ENCODE results near the gene SGTB.
A peak's percentile ranks its signal among the peaks of the same experiment; 100 is the strongest.

The SGTB gene, protein sequence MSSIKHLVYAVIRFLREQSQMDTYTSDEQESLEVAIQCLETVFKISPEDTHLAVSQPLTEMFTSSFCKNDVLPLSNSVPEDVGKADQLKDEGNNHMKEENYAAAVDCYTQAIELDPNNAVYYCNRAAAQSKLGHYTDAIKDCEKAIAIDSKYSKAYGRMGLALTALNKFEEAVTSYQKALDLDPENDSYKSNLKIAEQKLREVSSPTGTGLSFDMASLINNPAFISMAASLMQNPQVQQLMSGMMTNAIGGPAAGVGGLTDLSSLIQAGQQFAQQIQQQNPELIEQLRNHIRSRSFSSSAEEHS

DNA sequence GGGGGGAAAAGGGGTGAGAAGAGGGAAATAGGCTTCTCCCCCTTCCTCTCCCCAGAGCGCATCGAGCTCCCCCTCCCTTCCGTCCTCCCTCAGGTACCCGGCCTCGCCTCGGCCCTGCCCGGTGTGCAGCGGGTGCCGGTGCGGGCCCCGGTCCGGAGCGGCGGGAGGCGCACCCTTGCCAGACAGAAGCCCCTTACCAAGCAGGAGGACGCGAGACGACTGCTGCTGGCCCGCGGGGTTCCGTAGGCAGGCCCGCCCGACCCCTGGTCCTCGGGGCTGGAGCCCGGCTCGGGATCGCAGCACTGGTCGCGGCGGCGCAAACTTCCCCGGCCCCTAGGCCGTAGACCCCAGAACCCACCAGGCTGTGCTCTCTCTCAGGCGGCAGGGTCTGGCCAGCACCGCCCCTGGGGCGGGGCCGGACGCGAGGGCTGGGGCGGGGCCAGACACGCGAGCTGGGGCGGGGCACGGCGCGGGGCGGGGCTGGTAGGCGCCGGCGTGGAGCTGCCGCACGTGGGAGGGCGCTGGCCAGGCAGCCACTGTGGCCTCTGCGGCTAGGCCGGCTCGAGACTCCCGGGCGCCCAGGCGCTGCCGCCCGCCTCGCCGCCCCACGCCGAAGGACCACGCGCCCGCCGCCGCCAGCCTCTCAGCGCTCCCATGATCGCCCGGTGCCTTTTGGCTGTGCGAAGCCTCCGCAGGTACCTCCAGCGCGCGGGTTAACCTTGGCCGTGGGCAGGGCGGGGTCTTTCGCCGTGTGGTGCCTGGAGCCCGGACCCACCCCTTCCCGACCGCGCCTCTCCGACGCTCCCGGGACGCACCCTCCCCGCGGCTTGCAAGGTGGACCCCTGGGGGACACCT lies at the start of gene SGTB, which contains the start of gene NLN:
SGTB (minus strand) TSS at position 390 of the 855 bp plus-strand sequence. CDS start 1,302 bp downstream, outside the sequence.
NLN (plus strand) TSS at position 486 of the 855 bp plus-strand sequence; CDS start at position 655, 169 bp downstream.
- peak; percentile 76 for DNase-seq (ENCODE audit: low read depth)

DNA sequence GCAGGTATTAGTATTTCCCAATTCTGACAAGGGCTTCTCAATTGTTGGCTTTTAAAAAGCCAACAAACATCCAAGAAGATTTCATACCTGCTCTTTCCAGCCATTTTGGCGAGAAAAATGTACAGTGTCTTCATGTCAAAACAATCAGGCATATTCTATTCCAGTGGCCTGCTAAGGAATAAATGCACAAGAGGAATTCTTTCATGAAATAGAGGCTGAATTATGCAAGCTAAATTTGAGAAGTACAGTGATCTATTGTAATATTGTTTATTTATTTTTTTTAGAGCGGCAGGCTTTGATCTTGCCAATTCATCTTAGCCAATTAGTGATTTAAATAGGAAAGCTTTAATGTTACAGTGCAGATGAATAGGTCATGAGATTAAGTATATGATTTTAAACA lies 49.4 kb upstream of the SGTB start:
- no peak for DNase-seq (ENCODE audit: low read depth)

DNA sequence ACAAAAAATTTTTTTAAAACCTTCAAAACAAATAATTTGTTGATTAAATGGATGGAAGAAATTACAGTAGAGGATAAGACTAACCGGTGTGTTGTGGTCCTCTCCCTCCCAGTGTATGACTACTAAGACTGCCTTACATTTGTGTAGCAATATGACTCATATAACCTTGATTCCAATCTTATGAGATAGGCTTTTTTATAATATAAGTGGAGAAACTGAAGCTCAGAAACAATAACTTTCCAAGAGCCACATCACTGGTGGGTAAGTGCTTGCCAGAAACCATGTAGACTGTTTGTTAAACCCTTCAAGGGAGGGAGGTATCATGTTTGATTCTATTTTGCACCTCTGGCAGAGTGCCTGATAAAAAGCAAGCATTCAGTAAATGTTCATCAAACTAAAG lies 47.6 kb upstream of the SGTB start:
- DNase-seq (ENCODE audit: low read depth): peak; percentile 92

DNA sequence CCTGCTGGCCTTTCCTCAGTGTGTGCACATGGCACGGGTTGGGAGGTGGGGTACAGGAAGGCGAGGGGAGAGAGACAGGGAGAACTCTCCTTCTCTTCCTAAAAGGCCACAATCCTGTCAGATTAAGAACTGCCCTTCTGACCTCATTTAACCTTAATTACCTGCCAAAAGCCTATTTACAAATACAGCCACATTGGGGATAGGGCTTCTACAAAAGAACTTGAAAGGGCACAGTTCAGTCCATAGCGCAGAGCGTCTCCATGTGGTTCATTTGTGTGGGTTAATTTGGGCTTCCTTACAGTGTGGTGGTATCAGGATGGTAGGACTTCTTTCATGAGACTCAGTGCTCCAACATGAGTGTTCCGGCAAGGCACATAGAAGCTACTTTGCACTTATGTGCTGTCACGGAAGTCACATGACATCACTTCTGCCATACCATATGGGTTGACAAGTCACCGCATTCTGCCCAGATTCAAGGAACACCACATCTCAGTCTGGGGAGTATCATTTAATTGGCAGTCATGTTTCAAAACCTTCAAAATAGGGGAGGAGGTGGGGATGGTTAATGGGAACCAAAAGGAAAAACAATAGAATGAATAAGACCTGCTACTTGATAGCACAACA lies 46.9 kb upstream of the SGTB start:
- no peak for DNase-seq (ENCODE audit: low read depth)

DNA sequence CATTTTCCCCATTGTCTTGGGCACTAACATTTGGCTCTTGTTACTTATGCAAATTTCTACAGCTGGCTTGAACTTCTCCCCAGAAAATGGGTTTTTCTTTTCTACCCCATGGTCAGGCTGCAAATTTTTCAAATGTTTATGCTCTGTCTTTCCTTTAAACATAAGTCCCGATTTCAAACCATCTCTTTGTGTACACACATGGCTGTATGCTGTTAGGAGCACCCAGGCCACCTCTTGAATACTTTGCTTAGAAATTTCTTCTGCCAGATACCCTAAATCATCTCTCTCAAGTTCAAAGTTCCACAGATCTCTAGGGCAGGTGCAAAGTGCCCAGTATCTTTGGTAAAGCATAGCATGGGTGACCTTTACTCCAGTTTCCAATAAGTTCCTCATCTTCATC lies 45.7 kb upstream of the SGTB start:
- no peak for DNase-seq (ENCODE audit: low read depth)

DNA sequence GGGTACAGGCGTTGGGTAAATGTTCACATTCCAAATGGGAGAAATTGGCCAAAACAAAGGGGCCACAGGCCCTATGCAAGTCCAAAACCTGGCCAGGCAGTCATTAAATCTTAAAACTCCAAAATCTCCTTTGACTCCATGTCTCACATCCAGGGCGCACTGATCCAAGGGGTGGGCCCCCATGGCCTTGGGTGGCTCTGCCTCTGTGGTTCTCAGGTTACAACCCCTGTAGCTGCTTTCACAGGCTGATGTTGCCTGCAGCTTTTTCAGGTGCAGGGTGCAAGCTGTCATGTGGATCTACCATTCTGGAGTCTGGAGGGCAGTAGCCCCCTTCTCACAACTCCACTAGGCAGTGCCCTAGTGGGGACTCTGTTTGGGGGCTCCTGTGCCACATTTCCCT lies 44.9 kb upstream of the SGTB start:
- no peak for DNase-seq (ENCODE audit: low read depth)

DNA sequence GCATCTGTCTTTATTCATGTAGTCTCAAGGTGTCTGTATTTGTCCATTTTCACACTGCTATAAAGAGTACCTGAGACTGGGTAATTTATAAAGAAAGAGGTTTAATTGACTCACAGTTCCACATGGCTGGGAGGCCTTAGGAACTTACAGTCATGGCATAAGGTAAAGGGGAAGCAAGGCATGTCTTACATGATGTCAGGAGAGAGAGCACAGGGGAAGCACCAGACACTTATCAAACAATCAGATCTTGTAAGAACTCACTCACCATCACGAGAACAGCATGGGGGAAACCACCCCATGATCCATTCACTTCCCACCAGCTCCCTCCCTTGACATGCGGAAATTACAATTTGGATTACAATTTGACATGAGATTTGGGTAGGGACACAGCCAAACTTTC lies 44.3 kb upstream of the SGTB start:
- DNase-seq (ENCODE audit: low read depth): no peak

DNA sequence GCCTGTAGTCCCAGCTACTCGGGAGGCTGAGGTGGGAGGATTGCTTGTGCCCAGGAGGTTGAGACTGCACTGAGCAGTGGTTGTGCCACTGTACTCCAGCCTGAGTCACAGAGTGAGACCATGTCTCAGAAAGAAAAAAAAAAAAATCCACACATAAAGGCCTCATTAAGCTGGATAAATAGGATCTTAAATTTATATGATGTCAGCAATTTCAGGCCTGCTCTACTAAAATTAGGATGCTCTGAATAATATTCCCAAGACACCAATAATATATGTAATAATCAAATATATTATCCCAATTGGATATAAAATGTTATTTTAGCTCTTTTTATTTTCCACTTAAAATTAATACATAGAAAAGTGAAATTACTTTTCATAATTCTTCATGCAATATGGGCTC lies 43.7 kb upstream of the SGTB start:
- DNase-seq (ENCODE audit: low read depth): no peak

DNA sequence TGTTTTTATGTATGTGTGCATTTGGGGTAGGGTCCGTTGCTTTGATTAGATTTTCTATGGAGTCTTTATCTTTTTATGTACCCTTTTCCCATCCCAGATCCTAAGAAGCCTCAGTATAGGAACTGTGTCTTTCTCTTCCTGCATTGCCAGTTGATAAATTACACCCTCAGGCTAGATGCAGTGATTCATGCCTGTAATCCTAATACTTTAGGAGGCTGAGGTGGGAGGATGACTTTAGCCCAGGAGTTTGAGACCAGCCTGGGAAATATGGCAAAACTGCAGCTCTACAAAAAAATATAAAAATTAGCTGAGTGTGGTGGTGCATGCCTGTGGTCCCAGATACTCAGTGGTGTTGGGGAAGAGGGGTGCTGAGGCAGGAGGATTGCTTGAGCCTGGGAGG lies 40.3 kb upstream of the SGTB start:
- no peak for DNase-seq (ENCODE audit: low read depth)

DNA sequence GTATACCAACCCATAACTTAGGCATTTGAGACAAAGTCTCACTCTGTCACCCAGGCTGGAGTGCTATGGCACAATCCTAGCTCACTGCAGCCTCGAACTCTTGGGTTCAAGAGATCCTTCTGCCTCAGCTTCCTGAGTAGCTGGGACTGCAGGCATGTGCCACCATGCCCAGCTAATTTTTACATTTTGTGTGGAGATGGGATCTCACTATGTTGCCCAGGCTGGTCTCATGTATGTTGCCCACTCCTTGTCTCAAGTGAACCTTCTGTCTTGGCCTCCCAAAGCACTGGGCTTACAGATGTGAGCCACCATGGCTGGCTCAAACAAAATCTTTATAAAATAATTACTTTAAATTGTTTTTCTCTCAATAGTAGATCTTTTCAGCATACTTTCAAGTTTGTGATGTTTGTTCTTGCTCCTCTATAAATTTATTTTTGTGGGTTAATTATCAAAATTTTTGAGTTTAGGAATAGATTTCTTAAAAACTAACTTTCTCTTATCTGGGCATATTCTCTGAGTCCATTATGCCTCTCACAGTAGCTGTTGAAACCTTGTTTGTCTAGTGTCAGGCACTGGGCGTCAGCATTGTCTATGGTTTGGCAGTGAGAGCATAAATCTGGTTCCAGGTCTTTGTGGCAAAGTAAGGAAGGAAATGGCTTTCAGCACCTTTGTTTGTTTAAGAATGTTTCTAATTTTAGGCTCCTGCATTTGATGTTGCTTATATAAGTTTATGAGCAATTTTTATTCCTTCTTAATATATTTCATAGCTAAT lies 38.8 kb upstream of the SGTB start:
- peak; percentile 59 for DNase-seq (ENCODE audit: low read depth)

DNA sequence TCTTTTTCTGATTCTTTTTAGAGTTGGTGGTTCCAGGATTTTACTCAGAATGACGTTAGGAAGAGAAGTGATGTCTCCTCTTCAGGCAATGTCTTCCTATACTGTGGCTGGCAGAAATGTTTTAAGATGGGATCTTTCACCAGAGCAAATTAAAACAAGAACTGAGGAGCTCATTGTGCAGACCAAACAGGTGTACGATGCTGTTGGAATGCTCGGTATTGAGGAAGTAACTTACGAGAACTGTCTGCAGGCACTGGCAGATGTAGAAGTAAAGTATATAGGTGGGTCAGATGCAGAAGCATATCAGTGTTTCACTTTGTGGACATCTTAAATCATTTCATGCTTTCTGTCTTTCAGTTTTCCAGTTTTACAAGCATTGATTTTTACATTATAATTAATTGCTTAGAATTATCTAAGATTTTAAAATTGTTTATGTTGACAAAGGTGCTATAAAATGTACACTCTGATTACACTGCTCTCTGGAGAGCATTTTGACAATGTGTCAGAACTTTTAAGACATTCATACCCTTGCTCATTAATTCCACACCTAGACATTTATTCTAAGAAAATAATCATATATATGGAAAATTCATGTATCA lies 36.7 kb upstream of the SGTB start:
- no peak for DNase-seq (ENCODE audit: low read depth)

DNA sequence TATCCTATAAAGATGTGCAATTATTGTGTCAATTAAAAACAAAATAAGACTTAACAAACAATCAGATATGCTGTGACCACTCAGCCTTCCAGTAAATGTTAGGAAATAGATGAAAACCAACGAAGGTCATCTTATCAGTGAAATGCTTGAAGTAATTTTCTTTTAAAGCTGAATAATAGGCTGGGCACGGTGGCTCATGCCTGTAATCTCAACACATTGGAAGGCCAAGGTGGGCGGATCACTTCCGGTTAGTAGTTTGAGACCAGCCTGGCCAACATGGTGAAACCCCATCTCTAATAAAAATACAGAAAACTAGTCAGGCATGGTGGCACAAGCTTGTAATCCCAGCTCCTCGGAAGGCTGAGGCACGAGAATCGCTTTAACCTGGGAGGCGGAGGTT lies 31.3 kb upstream of the SGTB start:
- no peak for DNase-seq (ENCODE audit: low read depth)

DNA sequence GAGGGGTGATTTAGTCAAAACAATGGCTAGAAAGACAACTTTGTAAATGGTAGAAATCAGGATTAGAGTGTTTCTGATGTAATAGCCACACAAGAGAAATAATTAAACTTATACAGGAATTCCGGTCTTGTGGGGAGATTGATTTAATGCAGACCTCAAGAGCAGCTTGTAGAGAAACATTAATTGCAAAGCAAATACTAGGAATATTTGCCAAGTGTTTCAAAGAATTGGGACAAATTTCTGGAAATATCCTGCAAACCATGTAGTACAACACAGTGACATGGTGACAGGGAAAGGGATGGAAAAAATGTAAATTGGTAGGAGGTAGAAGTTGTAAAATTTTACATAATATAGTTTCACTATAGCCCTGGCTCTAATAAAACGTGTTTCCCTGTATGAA lies 29.0 kb upstream of the SGTB start:
- no peak for DNase-seq (ENCODE audit: low read depth)

DNA sequence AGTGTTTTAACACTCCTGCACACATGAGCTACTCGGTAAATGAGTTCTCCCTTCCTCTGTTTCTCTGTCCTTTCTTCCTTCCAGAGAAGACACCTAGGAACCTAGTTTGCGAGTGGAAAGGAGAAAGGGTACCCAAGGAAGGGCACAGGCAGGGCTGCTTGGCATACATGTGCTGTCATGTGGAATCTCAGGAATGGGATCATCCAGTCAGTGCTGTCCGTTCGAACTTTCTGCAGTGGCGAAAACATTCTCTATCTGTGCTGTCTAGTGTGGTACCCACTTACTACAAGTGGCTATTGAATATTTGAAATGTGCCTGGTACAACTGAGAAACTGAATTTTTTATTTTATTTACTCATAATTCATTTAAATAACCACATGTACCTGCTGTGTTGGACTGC lies 28.0 kb upstream of the SGTB start:
- DNase-seq (ENCODE audit: low read depth): no peak

DNA sequence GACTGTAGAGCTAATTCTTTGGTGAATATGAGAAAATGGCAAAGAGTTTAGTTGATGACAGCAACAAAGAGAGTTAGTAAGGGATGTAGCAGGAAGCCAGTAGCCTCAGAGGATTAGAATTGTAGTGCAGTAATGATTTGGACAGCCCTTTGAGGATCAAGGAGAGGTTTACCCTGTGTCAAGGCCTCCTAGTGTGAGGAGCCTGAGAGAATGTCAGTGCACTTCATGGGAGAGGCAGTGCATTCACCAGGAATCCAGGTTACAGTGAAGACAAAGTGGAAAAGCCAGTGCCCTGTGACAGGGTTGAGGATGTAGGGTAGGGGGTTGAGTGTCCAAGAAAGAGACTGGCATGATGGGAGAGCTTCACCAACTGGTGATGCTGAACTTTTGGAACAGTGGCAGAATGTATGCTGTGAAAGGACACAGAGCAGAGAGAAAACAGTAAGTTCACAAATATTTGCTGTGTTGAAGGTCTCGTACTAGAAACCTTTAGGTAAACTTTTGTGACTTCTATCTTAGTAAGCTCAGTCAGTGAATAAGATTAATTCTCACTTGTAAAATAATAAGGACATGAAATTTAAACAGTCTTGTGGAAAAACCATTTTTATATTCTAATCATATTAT lies 27.4 kb upstream of the SGTB start:
- no peak for DNase-seq (ENCODE audit: low read depth)

DNA sequence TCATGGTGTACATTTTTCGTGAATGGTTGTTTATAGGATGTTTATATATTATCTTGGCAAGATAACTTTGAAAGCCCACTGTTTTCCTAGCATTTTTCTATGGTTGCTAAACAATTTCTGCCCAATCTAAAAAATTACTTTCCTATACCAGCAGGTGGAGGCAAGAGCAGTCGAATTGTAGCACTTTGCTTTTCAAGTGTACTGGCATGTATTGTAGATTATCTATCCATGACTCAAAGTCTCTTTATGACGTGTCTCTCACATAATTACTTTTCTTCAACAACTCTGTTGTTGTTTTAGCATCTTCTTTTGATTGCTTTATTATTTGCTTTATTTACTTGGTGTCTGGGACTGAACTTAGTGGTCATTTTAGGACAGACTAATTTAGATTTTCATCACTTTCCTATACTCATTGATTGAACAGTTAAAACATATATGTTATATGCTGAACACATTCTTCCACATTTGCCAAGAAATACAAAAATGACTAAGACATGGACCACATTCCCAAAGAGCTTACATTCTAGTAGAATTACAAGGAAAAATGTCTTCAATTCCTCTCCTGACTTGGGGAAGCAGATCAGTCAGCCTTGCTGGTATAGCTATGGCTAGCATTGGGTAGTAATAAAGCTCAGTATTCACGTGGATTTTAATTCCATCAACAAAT lies 20.8 kb upstream of the SGTB start:
- peak; percentile 84 for DNase-seq (ENCODE audit: low read depth)

DNA sequence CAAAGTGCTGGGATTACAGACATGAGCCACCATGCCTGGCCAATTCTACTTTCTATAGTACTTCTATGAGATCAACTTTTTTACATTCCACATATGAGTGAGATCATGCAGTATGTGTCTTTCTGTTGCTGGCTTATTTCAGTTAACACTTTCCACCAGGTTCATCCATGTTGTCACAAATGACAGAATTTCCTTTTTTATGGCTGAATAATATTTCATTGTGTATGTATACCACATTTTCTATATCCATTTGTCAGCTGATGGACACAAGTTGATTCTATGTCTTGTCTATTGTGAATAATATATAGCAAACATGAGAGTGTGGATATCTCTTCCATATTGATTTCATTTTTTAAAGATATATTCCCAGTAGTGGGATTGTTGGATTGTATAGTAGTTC lies 17.3 kb upstream of the SGTB start:
- no peak for DNase-seq (ENCODE audit: low read depth)

DNA sequence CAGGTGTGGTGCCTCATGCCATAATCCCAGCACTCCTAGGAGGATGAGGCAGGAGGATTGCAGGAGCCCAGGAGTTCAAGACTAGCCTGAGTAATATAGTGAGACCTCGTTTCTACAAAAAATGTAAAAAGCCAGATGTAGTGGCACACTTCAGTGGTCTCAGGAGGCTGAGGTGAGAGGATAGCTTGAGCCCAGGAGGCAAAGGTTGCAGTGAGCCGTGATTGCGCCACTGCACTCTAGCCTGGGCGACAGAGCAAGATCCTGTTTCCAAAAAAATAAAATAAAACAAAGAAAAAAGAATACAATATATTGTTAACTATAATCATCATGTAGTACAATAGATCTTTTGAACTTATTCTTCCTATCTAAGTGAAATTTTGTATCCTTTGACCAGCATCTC lies 16.4 kb upstream of the SGTB start:
- no peak for DNase-seq (ENCODE audit: low read depth)

DNA sequence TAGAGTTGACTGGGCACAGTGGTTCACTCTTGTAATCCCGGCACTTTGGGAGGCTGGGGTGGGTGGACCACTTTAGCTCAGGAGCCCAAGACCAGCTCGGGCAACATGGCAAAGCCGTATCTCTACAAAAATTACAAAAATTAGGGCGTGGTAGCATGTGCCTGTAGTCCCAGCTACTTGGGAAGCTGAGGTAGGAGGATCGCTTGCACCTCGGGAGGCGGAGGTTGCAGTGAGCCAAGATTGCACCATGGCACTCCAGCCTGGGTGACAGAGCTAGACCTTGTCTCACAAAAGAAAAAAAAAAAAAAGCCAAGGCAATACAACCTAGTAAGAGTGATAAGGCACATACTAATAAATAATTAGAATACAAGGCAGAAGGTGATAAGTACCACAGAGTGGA lies 15.9 kb upstream of the SGTB start:
- no peak for DNase-seq (ENCODE audit: low read depth)

DNA sequence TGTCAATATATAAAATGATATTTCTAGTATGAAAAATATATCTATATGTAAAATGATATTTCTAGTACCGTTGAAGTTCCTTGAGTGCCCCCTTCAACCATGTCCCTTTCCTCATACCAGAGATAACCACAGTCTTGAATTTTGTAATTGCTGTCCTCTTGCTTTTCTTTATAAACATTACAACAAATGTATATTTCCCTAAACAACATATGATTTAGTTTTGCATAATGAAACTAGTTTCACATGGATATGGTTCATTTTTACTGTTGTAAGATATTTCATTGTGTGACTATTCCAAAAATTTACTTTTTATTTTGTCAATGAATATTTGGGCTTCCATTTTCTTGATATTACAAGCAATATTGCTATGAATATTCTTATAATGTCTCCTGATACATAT lies 14.1 kb upstream of the SGTB start:
- DNase-seq (ENCODE audit: low read depth): no peak

DNA sequence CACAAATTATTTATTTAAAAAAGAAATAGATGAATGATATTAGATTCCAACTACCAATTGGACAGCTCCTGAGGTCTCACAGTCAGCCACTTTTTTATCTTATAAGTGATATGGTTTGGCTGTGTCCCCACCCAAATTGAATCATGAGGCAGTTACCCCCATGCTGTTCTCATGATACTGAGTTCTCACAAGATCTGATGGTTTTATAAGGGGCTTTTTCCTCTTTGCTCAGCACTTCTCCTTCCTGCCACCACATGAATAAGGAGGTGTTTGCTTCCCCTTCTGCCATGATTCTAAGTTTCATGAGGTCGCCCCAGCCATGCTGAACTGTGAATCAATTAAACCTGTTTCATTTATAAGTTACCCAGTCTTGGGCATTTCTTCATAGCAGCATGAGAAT lies 13.0 kb upstream of the SGTB start:
- no peak for DNase-seq (ENCODE audit: low read depth)

Measured in iris pigment epithelial cell (primary cell).